ENCODE data around the gene CCNY.

DNA sequence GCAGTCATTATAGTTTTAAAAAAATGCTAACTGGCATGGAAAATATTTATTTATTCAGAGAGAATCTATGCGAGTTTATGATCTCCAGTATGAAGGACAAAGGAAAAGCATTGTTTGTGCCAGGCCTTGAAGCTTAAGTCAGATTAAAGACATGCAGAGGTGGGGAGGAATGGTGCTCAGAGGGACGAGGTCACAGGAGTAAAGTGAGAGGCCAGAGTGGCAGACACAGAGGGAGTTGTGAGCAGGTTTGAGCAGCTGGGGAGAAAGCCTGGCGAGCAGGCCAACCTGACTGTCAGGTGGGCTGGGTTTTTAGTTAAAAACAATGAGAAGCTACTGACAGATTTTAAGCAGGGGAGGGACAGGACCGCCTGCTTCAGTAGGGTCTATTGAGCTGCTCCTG, 6.8 kb upstream of the CCNY start:
- TF ChIP-seq, protein P1, sequence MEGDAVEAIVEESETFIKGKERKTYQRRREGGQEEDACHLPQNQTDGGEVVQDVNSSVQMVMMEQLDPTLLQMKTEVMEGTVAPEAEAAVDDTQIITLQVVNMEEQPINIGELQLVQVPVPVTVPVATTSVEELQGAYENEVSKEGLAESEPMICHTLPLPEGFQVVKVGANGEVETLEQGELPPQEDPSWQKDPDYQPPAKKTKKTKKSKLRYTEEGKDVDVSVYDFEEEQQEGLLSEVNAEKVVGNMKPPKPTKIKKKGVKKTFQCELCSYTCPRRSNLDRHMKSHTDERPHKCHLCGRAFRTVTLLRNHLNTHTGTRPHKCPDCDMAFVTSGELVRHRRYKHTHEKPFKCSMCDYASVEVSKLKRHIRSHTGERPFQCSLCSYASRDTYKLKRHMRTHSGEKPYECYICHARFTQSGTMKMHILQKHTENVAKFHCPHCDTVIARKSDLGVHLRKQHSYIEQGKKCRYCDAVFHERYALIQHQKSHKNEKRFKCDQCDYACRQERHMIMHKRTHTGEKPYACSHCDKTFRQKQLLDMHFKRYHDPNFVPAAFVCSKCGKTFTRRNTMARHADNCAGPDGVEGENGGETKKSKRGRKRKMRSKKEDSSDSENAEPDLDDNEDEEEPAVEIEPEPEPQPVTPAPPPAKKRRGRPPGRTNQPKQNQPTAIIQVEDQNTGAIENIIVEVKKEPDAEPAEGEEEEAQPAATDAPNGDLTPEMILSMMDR (IDR thresholded peaks at IDR 0.05; ENCODE audit: low read length), result no peak
- no peak for TF ChIP-seq EZH2phosphoT487 (IDR thresholded peaks at IDR 0.05; ENCODE audit: low read length)
- TF ChIP-seq EZH2 (optimal IDR thresholded peaks at IDR 0.05; ENCODE audit: low read depth, low read length), result no peak

All from MM.1S (cell line).